Activated naive CD4-positive, alpha-beta T cell treated with anti-CD3 and anti-CD28 coated beads, Interleukin-2, amount 50 U/mL, for 72 hours (primary cell): Measurements from ENCODE around the gene RNGTT. TPM values are rescaled to one million over a fixed set of nuclear protein-coding genes. Genes with fewer than 3 reads are reported as not detected.

Experiments used
- ATAC-seq, 2 donors: fragments of 150-1000 bp; cut with Tn5 transposase; 2 replicates each; pipeline ENCODE4 v1.10.0; 2021; ENCODE audit warnings: mild to moderate bottlenecking in 2 of 2, moderate library complexity in 2 of 2
- DNase-seq, 2 donors: peaks; one replicate each; pipeline ENCODE4 v3.0.0; 2021 to 2022; ENCODE audit warnings: low spot score in 2 of 2
- H3K27ac Mint-ChIP-seq, 2 donors: one replicate each; pipeline ENCODE4 v1.8.0; 2022; ENCODE audit warnings: mild to moderate bottlenecking in 2 of 2, mixed read lengths in 2 of 2
- H3K36me3 Mint-ChIP-seq, 2 donors: one replicate each; pipeline ENCODE4 v1.8.0; 2022; ENCODE audit warnings: mixed read lengths in 2 of 2
- H3K9me3 Mint-ChIP-seq, 2 donors: one replicate each; pipeline ENCODE4 v1.8.0; 2022; ENCODE audit warnings: mixed read lengths in 2 of 2
- total RNA-seq, 2 donors: library from RNA; stranded (reverse); gene quantifications; one replicate each; pipeline ENCODE4 v1.2.3, GENCODE V29; 2022

The RNGTT gene
- total RNA-seq, 2 donors from 2014 or later = 22.3 to 28.7 TPM

GRCh38 chr6:88609983-88610382 is 353.4 kb downstream of the RNGTT start:
- DNase-seq (no peak), ATAC-seq (no peak)
- H3K36me3 Mint-ChIP-seq = peaks cover 14 to 33% of the 10 kb centered on the region in 2 donors
- H3K27ac Mint-ChIP-seq = no peak overlapping the region
- peaks cover 0 to 5% of the 10 kb centered on the region in 2 donors for H3K9me3 Mint-ChIP-seq

GRCh38 chr6:88605271-88605670 is 358.1 kb downstream of the RNGTT start:
- no peak for ATAC-seq
- Mint-ChIP-seq H3K36me3 (peaks cover 0 to 6% of the 10 kb centered on the region in 2 donors), H3K27ac (no peak overlapping the region), H3K9me3 (peaks cover 0 to 5% of the 10 kb centered on the region in 2 donors)
- no peak for DNase-seq

GRCh38 chr6:88599571-88599970 is 363.8 kb downstream of the RNGTT start:
- no peaks in the 10 kb centered on the region for H3K36me3 Mint-ChIP-seq
- peaks cover 0 to 5% of the 10 kb centered on the region in 2 donors for H3K9me3 Mint-ChIP-seq
- no peak overlapping the region for H3K27ac Mint-ChIP-seq
- DNase-seq = no peak
- no peak for ATAC-seq

- Mint-ChIP-seq H3K36me3 (no peaks in the 10 kb centered on the region), H3K9me3 (peaks cover 4 to 21% of the 10 kb centered on the region in 2 donors), H3K27ac (no peak overlapping the region)
- DNase-seq = no peak
- ATAC-seq = no peak
Observed at GRCh38 chr6:88596801-88597200, 366.6 kb downstream of the RNGTT start.

GRCh38 chr6:88588938-88589337 is 374.5 kb downstream of the RNGTT start:
- Mint-ChIP-seq H3K9me3 (peaks cover 7 to 15% of the 10 kb centered on the region in 2 donors), H3K36me3 (peaks cover 0 to 4% of the 10 kb centered on the region in 2 donors), H3K27ac (no peak overlapping the region)
- no peak for ATAC-seq
- DNase-seq = no peak

GRCh38 chr6:88587150-88587520 is 376.3 kb downstream of the RNGTT start:
- Mint-ChIP-seq H3K9me3 (peaks cover 3 to 9% of the 10 kb centered on the region in 2 donors), H3K27ac (no peak overlapping the region), H3K36me3 (peaks cover 0 to 4% of the 10 kb centered on the region in 2 donors)
- no peak for ATAC-seq
- DNase-seq = no peak

- ATAC-seq (no peak), DNase-seq (no peak)
- Mint-ChIP-seq H3K9me3 (peaks cover 0 to 9% of the 10 kb centered on the region in 2 donors), H3K36me3 (peaks cover 0 to 4% of the 10 kb centered on the region in 2 donors), H3K27ac (no peak overlapping the region)
Observed at GRCh38 chr6:88586371-88587149, 376.9 kb downstream of the RNGTT start.

- Mint-ChIP-seq H3K36me3 (peaks cover 0 to 4% of the 10 kb centered on the region in 2 donors), H3K27ac (no peak overlapping the region), H3K9me3 (peaks cover 0 to 9% of the 10 kb centered on the region in 2 donors)
- DNase-seq (no peak), ATAC-seq (no peak)
Observed at GRCh38 chr6:88585276-88585692, 378.1 kb downstream of the RNGTT start.

- no peak overlapping the region for H3K27ac Mint-ChIP-seq
- no peak for DNase-seq
Observed at GRCh38 chr6:88584581-88585275, 378.7 kb downstream of the RNGTT start.

GRCh38 chr6:88577461-88577860 is 386.0 kb downstream of the RNGTT start:
- no peak overlapping the region for H3K27ac Mint-ChIP-seq
- no peak for ATAC-seq
- no peaks in the 10 kb centered on the region for H3K36me3 Mint-ChIP-seq
- no peak for DNase-seq
- no peaks in the 10 kb centered on the region for H3K9me3 Mint-ChIP-seq

More at GRCh38 chr6:88584581-88585275, 378.7 kb downstream of the RNGTT start:
- Mint-ChIP-seq H3K36me3 (peaks cover 0 to 4% of the 10 kb centered on the region in 2 donors), H3K9me3 (peaks cover 0 to 9% of the 10 kb centered on the region in 2 donors)
- ATAC-seq = no peak

GRCh38 chr6:88575536-88575935 is 387.9 kb downstream of the RNGTT start:
- Mint-ChIP-seq H3K27ac (no peak overlapping the region), H3K9me3 (peaks cover 0 to 6% of the 10 kb centered on the region in 2 donors), H3K36me3 (no peaks in the 10 kb centered on the region)
- no peak for ATAC-seq
- no peak for DNase-seq

- Mint-ChIP-seq H3K36me3 (no peaks in the 10 kb centered on the region), H3K9me3 (peaks cover 0 to 6% of the 10 kb centered on the region in 2 donors), H3K27ac (no peak overlapping the region)
- no peak for ATAC-seq
- DNase-seq = no peak
Observed at GRCh38 chr6:88574651-88575050, 388.8 kb downstream of the RNGTT start.

- H3K9me3 Mint-ChIP-seq = peaks cover 5 to 6% of the 10 kb centered on the region in 2 donors
- DNase-seq = no peak
- H3K36me3 Mint-ChIP-seq = no peaks in the 10 kb centered on the region
- ATAC-seq = no peak
- H3K27ac Mint-ChIP-seq = no peak overlapping the region
Observed at GRCh38 chr6:88574031-88574430, 389.4 kb downstream of the RNGTT start.

- H3K36me3 Mint-ChIP-seq = no peaks in the 10 kb centered on the region
- peaks cover 6 to 7% of the 10 kb centered on the region in 2 donors for H3K9me3 Mint-ChIP-seq
- H3K27ac Mint-ChIP-seq = no peak overlapping the region
- ATAC-seq (no peak), DNase-seq (no peak)
Observed at GRCh38 chr6:88573561-88573960, 389.9 kb downstream of the RNGTT start.

GRCh38 chr6:88572449-88573139 is 390.8 kb downstream of the RNGTT start:
- ATAC-seq (no peak), DNase-seq (no peak)
- no peaks in the 10 kb centered on the region for H3K36me3 Mint-ChIP-seq
- H3K9me3 Mint-ChIP-seq = peaks cover 6 to 7% of the 10 kb centered on the region in 2 donors
- H3K27ac Mint-ChIP-seq = no peak overlapping the region

- ATAC-seq = no peak
- Mint-ChIP-seq H3K36me3 (no peaks in the 10 kb centered on the region), H3K27ac (no peak overlapping the region), H3K9me3 (peaks cover 6 to 7% of the 10 kb centered on the region in 2 donors)
- DNase-seq = no peak
Observed at GRCh38 chr6:88569959-88570358, 393.5 kb downstream of the RNGTT start.

- Mint-ChIP-seq H3K27ac (no peak overlapping the region), H3K36me3 (no peaks in the 10 kb centered on the region), H3K9me3 (peaks cover 6 to 7% of the 10 kb centered on the region in 2 donors)
- ATAC-seq (no peak), DNase-seq (no peak)
Observed at GRCh38 chr6:88567696-88568095, 395.7 kb downstream of the RNGTT start.
